ENCODE data around the gene COPZ2. TPM values are rescaled to one million over a fixed set of nuclear protein-coding genes. Genes with fewer than 3 reads are reported as not detected.
A peak's percentile ranks its signal among the peaks of the same experiment; 100 is the strongest.

The COPZ2 gene
- total and polyA plus RNA-seq, 8 donors: 18.8 to 48.6 (median 24.2) TPM

DNA sequence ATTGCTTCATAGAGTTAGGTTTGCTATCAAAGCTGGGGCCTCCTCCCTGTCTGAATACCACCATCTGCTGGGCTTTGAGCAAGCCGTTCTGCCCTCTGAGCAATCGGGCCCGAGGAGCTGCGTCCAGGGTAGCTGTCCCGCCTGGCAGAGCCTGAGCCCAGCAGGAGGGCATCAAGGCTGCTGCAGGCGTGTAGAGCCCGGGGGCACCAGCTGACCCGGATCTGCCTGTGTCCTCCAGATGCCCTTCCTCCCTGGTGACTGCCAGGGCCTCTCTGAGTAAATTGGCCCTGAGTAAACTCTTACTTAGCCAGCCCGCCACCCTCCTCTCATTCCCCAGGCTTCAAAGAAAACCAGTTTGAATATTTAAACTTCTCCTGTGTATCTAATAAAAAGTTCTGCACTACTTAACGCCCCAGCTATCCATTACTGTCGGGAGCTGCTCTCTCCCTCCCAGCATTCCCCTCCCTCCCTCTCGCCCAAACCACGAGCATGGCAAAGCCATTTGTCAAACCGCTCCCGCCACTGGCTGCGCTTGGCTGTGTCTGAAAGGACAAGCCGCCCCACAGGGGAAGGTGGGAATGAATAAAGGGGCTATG, 50.3 kb downstream of the COPZ2 start:
- ATAC-seq (peak; percentile 83), DNase-seq (peak in 1 of 4 donors; percentile 73)
- peaks cover 0 to 6% of the 10 kb centered on the region in 2 donors for H3K4me1 ChIP-seq
- TF ChIP-seq, protein P1, sequence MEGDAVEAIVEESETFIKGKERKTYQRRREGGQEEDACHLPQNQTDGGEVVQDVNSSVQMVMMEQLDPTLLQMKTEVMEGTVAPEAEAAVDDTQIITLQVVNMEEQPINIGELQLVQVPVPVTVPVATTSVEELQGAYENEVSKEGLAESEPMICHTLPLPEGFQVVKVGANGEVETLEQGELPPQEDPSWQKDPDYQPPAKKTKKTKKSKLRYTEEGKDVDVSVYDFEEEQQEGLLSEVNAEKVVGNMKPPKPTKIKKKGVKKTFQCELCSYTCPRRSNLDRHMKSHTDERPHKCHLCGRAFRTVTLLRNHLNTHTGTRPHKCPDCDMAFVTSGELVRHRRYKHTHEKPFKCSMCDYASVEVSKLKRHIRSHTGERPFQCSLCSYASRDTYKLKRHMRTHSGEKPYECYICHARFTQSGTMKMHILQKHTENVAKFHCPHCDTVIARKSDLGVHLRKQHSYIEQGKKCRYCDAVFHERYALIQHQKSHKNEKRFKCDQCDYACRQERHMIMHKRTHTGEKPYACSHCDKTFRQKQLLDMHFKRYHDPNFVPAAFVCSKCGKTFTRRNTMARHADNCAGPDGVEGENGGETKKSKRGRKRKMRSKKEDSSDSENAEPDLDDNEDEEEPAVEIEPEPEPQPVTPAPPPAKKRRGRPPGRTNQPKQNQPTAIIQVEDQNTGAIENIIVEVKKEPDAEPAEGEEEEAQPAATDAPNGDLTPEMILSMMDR (IDR thresholded peaks at IDR 0.05): no peak
- no peaks in the 10 kb centered on the region for H3K9me3 ChIP-seq
- H3K27ac ChIP-seq: no peak overlapping the region
- H3K4me3 ChIP-seq: no peak overlapping the region
- peaks cover 0 to 32% of the 10 kb centered on the region in 2 donors for H3K36me3 ChIP-seq
- H3K27me3 ChIP-seq: peaks cover 0 to 9% of the 10 kb centered on the region in 2 donors
- intact Hi-C loops (cut with DNase I): no loop called here

DNA sequence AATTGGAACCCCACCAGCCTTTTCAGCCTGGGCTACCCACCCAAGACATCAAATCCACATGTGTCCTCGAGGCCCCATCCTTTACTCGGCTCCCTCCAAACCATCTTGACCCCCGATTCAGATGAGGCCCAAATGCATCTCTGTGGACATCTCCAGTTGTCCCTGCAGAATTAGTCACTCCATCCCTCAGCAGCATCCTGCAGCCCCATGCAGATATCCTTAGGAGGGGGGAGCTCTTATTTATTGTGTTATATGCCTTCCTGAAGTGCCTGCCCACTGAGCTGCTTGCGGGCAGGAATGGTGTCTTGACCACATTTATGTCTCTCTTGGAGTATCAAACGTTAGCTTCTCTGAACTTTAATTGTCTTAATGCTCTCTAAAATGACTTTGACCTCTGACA, 51.1 kb downstream of the COPZ2 start:
- intact Hi-C loops (cut with DNase I): no loop called here
- DNase-seq: no peak
- Histone ChIP-seq H3K36me3 (peaks cover 0 to 40% of the 10 kb centered on the region in 2 donors), H3K4me3 (no peak overlapping the region), H3K4me1 (peaks cover 0 to 7% of the 10 kb centered on the region in 2 donors), H3K27me3 (peaks cover 0 to 9% of the 10 kb centered on the region in 2 donors), H3K27ac (no peak overlapping the region), H3K9me3 (no peaks in the 10 kb centered on the region)
- TF ChIP-seq, protein P1 (IDR thresholded peaks at IDR 0.05): no peak
- no peak for ATAC-seq

DNA sequence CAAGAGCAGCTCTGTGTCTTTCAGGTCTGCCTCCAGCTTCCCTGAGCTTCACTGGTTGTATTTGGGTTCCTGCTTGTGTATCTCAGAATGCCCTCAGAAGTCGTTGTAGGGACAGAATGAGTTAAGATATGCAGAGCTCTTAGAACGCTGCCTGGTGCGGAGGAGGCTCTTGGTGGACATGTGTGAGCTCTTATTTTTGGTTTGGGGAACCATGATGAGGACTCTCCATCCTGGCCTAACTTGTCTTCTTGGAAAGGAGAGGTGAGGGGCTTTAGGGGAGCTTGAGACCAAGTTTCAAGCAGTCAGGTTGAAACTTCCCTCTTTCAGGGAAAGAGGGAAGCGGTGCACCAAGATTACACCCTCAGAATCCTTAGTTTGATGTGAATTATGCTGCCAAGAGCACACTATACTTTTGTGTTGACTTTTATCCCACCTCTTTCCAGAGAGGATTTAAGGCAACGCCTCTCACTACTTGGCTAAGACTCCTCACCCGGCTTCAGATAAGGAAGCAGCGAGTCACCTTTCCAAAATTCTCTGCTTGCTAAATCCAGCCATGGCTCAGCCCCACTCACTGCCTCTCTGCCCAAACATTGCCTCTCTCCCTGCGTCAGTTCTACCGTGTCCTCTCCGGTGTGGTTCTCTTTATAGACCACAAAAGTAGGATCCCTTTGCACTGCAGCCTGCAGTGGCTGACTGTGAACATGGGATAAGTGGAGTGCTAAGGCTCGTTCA, 53.9 kb downstream of the COPZ2 start:
- no peaks in the 10 kb centered on the region for H3K27me3 ChIP-seq
- intact Hi-C loops (cut with DNase I): no loop called here
- no peak overlapping the region for H3K27ac ChIP-seq
- TF ChIP-seq, protein P1 (IDR thresholded peaks at IDR 0.05): no peak
- DNase-seq (no peak), ATAC-seq (no peak)
- peaks cover 0 to 69% of the 10 kb centered on the region in 2 donors for H3K36me3 ChIP-seq
- H3K4me1 ChIP-seq: peaks cover 0 to 17% of the 10 kb centered on the region in 2 donors
- no peak overlapping the region for H3K4me3 ChIP-seq
- H3K9me3 ChIP-seq: no peaks in the 10 kb centered on the region

DNA sequence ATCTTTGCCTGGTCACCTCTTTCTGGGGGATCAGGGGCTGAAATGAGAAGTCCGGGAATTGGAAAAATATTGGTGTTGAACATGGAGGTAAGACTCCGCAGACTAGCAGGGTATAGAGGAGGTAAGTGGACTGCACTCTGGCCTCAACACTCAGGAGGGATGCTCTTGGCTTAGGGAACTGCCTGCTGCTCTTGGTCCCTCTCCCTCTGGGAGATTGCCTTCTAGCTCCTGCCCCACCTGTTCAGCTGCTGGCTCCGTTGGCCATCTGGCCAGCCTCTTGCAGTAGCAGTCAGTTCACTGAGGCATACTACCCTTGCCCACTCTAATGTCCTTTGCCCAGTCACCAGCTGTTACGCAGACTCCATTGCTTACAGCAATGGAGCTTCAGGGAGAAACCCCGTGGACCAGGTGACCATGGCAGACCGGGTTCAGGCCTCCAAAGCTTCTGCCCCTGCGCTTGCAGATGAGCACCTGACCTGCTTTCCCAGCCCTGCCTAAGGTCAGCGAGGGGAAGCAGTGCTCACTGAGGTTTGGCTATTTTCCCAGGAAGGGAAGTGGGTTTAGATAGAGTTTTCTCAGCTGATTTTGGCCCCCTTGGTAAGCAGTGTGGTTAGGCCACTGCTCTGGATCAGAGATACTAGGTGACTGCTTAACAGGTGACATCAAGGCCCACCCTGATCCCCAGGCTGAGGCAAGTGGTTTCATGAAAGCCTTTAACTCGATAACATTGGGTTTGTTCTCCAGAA, 54.8 kb downstream of the COPZ2 start:
- ATAC-seq (no peak), DNase-seq (no peak)
- TF ChIP-seq, protein P1 (IDR thresholded peaks at IDR 0.05): no peak
- H3K4me3 ChIP-seq: no peak overlapping the region
- no peaks in the 10 kb centered on the region for H3K9me3 ChIP-seq
- no peak overlapping the region for H3K27ac ChIP-seq
- H3K4me1 ChIP-seq: peaks cover 0 to 21% of the 10 kb centered on the region in 2 donors
- H3K36me3 ChIP-seq: peaks cover 0 to 77% of the 10 kb centered on the region in 2 donors
- intact Hi-C loops (cut with DNase I): no loop called here
- no peaks in the 10 kb centered on the region for H3K27me3 ChIP-seq
